HepG2 (cell line): ENCODE results near the gene PFN2. TPM values are rescaled to one million over a fixed set of nuclear protein-coding genes. Genes with fewer than 3 reads are reported as not detected.

Experiments used
- EED ChIP-seq: sonication (generic); formaldehyde crosslinking; IDR thresholded peaks from 2 replicates; pipeline ENCODE4 v1.5.0; 2020; ENCODE audit warnings: mild to moderate bottlenecking, missing genetic modification reagents
- FOXM1 ChIP-seq: sonication (generic); formaldehyde crosslinking; IDR thresholded peaks from 2 replicates; pipeline ENCODE4 v1.5.0; 2020; ENCODE audit warnings: missing genetic modification reagents
- MLLT10 ChIP-seq: sonication (generic); formaldehyde crosslinking; IDR thresholded peaks from 2 replicates; pipeline ENCODE4 v1.4.0; 2020; ENCODE audit warnings: missing genetic modification reagents
- NFKBIZ ChIP-seq: IDR thresholded peaks from 2 replicates; pipeline ENCODE4 v1.6.1; 2018; ENCODE audit warnings: missing genetic modification reagents, missing compliant biosample characterization
- PHF20 ChIP-seq: sonication (generic); formaldehyde crosslinking; IDR thresholded peaks from 2 replicates; pipeline ENCODE4 v1.5.0; 2020; ENCODE audit warnings: mild to moderate bottlenecking, missing genetic modification reagents
- RARA ChIP-seq: IDR thresholded peaks from 2 replicates; pipeline ENCODE4 v1.6.1; 2016; ENCODE audit warnings: missing genetic modification reagents, missing compliant biosample characterization
- RNF2 ChIP-seq: fragments of 450-650 bp; conservative IDR thresholded peaks from 2 replicates; pipeline ENCODE4 v1.6.1; 2016; ENCODE audit warnings: low read depth
- SP5 ChIP-seq: IDR thresholded peaks from 2 replicates; pipeline ENCODE4 v1.6.1; 2016; ENCODE audit warnings: low read depth, borderline replicate concordance
- STAG1 ChIP-seq: sonication (generic); formaldehyde crosslinking; IDR thresholded peaks from 2 replicates; pipeline ENCODE4 v1.4.0; 2020; ENCODE audit warnings: missing genetic modification reagents
- TBP ChIP-seq: sonication (generic); formaldehyde crosslinking; IDR thresholded peaks from 2 replicates; pipeline ENCODE4 v1.5.0; 2020; ENCODE audit warnings: missing genetic modification reagents
- ZC3H4 ChIP-seq: sonication (generic); formaldehyde crosslinking; IDR thresholded peaks from 2 replicates; pipeline ENCODE4 v1.4.0; 2020; ENCODE audit warnings: missing genetic modification reagents, borderline replicate concordance
- ZNF446 ChIP-seq: sonication (generic); formaldehyde crosslinking; IDR thresholded peaks from 2 replicates; pipeline ENCODE4 v1.5.0; 2020; ENCODE audit warnings: mild to moderate bottlenecking, missing genetic modification reagents
- ZNF563 ChIP-seq: sonication (generic); formaldehyde crosslinking; IDR thresholded peaks from 2 replicates; pipeline ENCODE4 v1.8.0; 2022; ENCODE audit warnings: mild to moderate bottlenecking, moderate library complexity, missing genetic modification reagents
- ZNF564 ChIP-seq: sonication (generic); formaldehyde crosslinking; IDR thresholded peaks from 2 replicates; pipeline ENCODE4 v1.8.1; 2023; ENCODE audit warnings: mild to moderate bottlenecking, missing genetic modification reagents
- ZNF570 ChIP-seq: sonication (generic); formaldehyde crosslinking; IDR thresholded peaks from 2 replicates; pipeline ENCODE4 v1.4.0; 2020; ENCODE audit warnings: mild to moderate bottlenecking, missing genetic modification reagents, borderline replicate concordance
- ZSCAN25 ChIP-seq: sonication (generic); formaldehyde crosslinking; IDR thresholded peaks from 2 replicates; pipeline ENCODE4 v1.8.0; 2022; ENCODE audit warnings: mild to moderate bottlenecking, missing genetic modification reagents
- polyA plus RNA-seq, 8 experiments: library from polyadenylated mRNA; depleted of rRNA in 3 of 8; stranded (reverse) in 7 of 8; unstranded in 1 of 8; fragments of >200 nt; fragmentation: Illumina TruSeq in 4 of 8; extraction: Trizol in 4 of 8; gene quantifications; 2 replicates each; pipeline versions ENCODE4 v1.2.1 to v1.2.3, GENCODE V29; 2011 to 2016; ENCODE audit warnings: low read depth in 4 of 8, missing spikeins in 1 of 8, mixed read lengths in 1 of 8; ENCODE audit not compliant: insufficient read depth in 1 of 8
- total RNA-seq, 5 experiments: library from RNA; depleted of rRNA; stranded (reverse); fragments of >200 nt; fragmentation: Illumina TruSeq; extraction: Trizol; gene quantifications; 2 replicates each; pipeline ENCODE4 v1.2.3, GENCODE V29; 2016; ENCODE audit warnings: low read depth in 1 of 5
- TF ChIP-seq, protein P1 (sequence below): sonication (generic); formaldehyde crosslinking; IDR thresholded peaks from 2 replicates; pipeline ENCODE4 v1.5.1; 2020; ENCODE audit warnings: mild to moderate bottlenecking, moderate library complexity, missing genetic modification reagents
- TF ChIP-seq, protein P2 (sequence below): sonication (generic); formaldehyde crosslinking; IDR thresholded peaks from 2 replicates; pipeline ENCODE4 v1.4.0; 2020; ENCODE audit warnings: mild to moderate bottlenecking, missing genetic modification reagents, borderline replicate concordance
- TF ChIP-seq, protein P3 (sequence below): sonication (generic); formaldehyde crosslinking; IDR thresholded peaks from 2 replicates; pipeline ENCODE4 v1.4.0; 2020; ENCODE audit warnings: low read depth, missing genetic modification reagents
- TF ChIP-seq, protein P4 (sequence below): IDR thresholded peaks from 2 replicates; pipeline ENCODE4 v1.6.1; 2012; ENCODE audit warnings: low read length, improper control_type of control experiment

PFN2 gene
- total and polyA plus RNA-seq, 2 of the 13 experiments (the other 11 are each of a cell fraction or from before 2014, with no cell fraction given) = 57.3 to 150 TPM

DNA sequence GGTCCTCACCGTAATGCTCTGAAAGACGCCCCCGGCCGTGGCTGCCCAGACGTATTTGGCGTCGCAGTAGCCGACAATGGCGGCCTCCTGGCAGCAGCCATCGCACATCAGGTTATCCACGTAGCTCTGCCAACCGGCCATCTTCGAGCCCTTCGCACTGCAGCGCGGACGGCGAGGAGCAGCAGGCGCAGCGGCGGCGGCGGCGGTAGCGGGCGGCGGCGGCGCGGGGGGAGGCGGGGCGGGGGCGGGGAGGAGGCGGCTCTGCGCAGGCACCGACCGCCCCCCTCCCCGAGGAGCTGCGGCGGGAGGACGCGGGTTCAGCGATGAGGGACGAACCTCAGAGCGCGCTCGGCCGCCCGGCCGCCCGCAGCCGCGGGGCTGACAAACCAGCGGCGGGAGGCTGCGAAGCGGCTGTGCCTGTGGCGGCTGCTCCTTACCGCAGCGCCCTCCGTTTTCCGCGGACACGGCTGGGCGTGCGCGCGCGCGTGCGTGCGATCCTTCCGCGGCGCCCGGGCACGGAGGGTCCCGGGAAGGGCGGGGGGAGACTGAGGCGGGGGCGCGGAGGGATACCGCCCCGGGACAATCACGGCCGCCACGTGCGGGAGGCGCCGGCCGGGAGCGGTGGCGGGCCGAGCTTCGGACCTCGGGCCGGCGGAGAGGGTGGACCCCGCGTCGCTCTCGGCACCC lies at the start of gene PFN2 (continued):
- TF ChIP-seq, protein P1, sequence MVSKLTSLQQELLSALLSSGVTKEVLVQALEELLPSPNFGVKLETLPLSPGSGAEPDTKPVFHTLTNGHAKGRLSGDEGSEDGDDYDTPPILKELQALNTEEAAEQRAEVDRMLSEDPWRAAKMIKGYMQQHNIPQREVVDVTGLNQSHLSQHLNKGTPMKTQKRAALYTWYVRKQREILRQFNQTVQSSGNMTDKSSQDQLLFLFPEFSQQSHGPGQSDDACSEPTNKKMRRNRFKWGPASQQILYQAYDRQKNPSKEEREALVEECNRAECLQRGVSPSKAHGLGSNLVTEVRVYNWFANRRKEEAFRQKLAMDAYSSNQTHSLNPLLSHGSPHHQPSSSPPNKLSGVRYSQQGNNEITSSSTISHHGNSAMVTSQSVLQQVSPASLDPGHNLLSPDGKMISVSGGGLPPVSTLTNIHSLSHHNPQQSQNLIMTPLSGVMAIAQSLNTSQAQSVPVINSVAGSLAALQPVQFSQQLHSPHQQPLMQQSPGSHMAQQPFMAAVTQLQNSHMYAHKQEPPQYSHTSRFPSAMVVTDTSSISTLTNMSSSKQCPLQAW (CRISPR knock-in tag) = no peak
- TF ChIP-seq SP5 (no peak), ZNF446 (CRISPR knock-in tag) (peak; percentile 92; the same call in 1 of the 2 replicates), FOXM1 (peak; percentile 56; the same call in 1 of the 2 replicates), RNF2 (peak; percentile 88), ZSCAN25 (CRISPR knock-in tag) (no peak; the same call in 1 of the 2 replicates), TBP (CRISPR knock-in tag) (no peak), ZNF563 (peak; percentile 90), ZNF570 (CRISPR knock-in tag) (no peak), PHF20 (peak; percentile 53), EED (CRISPR knock-in tag) (peak; percentile 53; the same call in 1 of the 2 replicates), ZC3H4 (CRISPR knock-in tag) (no peak), MLLT10 (CRISPR knock-in tag) (no peak), STAG1 (CRISPR knock-in tag) (no peak), NFKBIZ (CRISPR knock-in tag) (no peak; the same call in 1 of the 2 replicates), ZNF564 (peak; percentile 92), RARA (peak; percentile 27; the same call in 1 of the 2 replicates)
- TF ChIP-seq, protein P2, sequence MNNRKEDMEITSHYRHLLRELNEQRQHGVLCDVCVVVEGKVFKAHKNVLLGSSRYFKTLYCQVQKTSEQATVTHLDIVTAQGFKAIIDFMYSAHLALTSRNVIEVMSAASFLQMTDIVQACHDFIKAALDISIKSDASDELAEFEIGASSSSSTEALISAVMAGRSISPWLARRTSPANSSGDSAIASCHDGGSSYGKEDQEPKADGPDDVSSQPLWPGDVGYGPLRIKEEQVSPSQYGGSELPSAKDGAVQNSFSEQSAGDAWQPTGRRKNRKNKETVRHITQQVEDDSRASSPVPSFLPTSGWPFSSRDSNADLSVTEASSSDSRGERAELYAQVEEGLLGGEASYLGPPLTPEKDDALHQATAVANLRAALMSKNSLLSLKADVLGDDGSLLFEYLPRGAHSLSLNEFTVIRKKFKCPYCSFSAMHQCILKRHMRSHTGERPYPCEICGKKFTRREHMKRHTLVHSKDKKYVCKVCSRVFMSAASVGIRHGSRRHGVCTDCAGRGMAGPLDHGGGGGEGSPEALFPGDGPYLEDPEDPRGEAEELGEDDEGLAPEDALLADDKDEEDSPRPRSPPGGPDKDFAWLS = no peak
- TF ChIP-seq, protein P3, sequence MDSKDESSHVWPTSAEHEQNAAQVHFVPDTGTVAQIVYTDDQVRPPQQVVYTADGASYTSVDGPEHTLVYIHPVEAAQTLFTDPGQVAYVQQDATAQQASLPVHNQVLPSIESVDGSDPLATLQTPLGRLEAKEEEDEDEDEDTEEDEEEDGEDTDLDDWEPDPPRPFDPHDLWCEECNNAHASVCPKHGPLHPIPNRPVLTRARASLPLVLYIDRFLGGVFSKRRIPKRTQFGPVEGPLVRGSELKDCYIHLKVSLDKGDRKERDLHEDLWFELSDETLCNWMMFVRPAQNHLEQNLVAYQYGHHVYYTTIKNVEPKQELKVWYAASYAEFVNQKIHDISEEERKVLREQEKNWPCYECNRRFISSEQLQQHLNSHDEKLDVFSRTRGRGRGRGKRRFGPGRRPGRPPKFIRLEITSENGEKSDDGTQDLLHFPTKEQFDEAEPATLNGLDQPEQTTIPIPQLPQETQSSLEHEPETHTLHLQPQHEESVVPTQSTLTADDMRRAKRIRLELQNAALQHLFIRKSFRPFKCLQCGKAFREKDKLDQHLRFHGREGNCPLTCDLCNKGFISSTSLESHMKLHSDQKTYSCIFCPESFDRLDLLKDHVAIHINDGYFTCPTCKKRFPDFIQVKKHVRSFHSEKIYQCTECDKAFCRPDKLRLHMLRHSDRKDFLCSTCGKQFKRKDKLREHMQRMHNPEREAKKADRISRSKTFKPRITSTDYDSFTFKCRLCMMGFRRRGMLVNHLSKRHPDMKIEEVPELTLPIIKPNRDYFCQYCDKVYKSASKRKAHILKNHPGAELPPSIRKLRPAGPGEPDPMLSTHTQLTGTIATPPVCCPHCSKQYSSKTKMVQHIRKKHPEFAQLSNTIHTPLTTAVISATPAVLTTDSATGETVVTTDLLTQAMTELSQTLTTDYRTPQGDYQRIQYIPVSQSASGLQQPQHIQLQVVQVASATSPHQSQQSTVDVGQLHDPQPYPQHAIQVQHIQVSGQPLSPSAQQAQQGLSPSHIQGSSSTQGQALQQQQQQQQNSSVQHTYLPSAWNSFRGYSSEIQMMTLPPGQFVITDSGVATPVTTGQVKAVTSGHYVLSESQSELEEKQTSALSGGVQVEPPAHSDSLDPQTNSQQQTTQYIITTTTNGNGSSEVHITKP (CRISPR knock-in tag) = peak; percentile 33; the same call in 1 of the 2 replicates
- TF ChIP-seq, protein P4, sequence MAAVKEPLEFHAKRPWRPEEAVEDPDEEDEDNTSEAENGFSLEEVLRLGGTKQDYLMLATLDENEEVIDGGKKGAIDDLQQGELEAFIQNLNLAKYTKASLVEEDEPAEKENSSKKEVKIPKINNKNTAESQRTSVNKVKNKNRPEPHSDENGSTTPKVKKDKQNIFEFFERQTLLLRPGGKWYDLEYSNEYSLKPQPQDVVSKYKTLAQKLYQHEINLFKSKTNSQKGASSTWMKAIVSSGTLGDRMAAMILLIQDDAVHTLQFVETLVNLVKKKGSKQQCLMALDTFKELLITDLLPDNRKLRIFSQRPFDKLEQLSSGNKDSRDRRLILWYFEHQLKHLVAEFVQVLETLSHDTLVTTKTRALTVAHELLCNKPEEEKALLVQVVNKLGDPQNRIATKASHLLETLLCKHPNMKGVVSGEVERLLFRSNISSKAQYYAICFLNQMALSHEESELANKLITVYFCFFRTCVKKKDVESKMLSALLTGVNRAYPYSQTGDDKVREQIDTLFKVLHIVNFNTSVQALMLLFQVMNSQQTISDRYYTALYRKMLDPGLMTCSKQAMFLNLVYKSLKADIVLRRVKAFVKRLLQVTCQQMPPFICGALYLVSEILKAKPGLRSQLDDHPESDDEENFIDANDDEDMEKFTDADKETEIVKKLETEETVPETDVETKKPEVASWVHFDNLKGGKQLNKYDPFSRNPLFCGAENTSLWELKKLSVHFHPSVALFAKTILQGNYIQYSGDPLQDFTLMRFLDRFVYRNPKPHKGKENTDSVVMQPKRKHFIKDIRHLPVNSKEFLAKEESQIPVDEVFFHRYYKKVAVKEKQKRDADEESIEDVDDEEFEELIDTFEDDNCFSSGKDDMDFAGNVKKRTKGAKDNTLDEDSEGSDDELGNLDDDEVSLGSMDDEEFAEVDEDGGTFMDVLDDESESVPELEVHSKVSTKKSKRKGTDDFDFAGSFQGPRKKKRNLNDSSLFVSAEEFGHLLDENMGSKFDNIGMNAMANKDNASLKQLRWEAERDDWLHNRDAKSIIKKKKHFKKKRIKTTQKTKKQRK = no peak
